ENCODE measurements around the gene DDX11.
"Not testable (repeated sequence)": the region's sequence is repeated elsewhere in the genome, so short reads cannot be mapped to it uniquely, and the experiment has no call there.

The DDX11 gene

GRCh38 chr12:31100503-31101208, 27.0 kb downstream of the DDX11 start:
- not testable (repeated sequence) for H3K27ac Mint-ChIP-seq; H3K27me3 Mint-ChIP-seq; H3K9me3 Mint-ChIP-seq; H3K4me3 Mint-ChIP-seq; H3K4me1 Mint-ChIP-seq (ENCODE audit: low read depth)
- peaks cover 32% of the 10 kb centered on the region for H3K36me3 Mint-ChIP-seq (ENCODE audit: low read depth)

- peaks cover 20% of the 10 kb centered on the region for H3K36me3 Mint-ChIP-seq (ENCODE audit: low read depth)
- H3K4me3 Mint-ChIP-seq; H3K4me1 Mint-ChIP-seq (ENCODE audit: low read depth); H3K9me3 Mint-ChIP-seq; H3K27me3 Mint-ChIP-seq; H3K27ac Mint-ChIP-seq: not testable (repeated sequence)
Measured at GRCh38 chr12:31102125-31102524, 28.5 kb downstream of the DDX11 start.

- H3K4me3 Mint-ChIP-seq; H3K27ac Mint-ChIP-seq; H3K4me1 Mint-ChIP-seq (ENCODE audit: low read depth); H3K27me3 Mint-ChIP-seq; H3K9me3 Mint-ChIP-seq: not testable (repeated sequence)
- peaks cover 20% of the 10 kb centered on the region for H3K36me3 Mint-ChIP-seq (ENCODE audit: low read depth)
Measured at GRCh38 chr12:31102596-31102995, 28.9 kb downstream of the DDX11 start.

GRCh38 chr12:31103561-31103975, 29.9 kb downstream of the DDX11 start:
- H3K36me3 Mint-ChIP-seq (ENCODE audit: low read depth): peaks cover 15% of the 10 kb centered on the region
- H3K27me3 Mint-ChIP-seq; H3K9me3 Mint-ChIP-seq; H3K27ac Mint-ChIP-seq; H3K4me3 Mint-ChIP-seq; H3K4me1 Mint-ChIP-seq (ENCODE audit: low read depth): not testable (repeated sequence)

GRCh38 chr12:31104220-31104619, 30.6 kb downstream of the DDX11 start:
- not testable (repeated sequence) for H3K27ac Mint-ChIP-seq; H3K4me3 Mint-ChIP-seq; H3K4me1 Mint-ChIP-seq (ENCODE audit: low read depth); H3K27me3 Mint-ChIP-seq; H3K9me3 Mint-ChIP-seq
- peaks cover 15% of the 10 kb centered on the region for H3K36me3 Mint-ChIP-seq (ENCODE audit: low read depth)

- H3K4me3 Mint-ChIP-seq; H3K27ac Mint-ChIP-seq; H3K27me3 Mint-ChIP-seq; H3K9me3 Mint-ChIP-seq; H3K4me1 Mint-ChIP-seq (ENCODE audit: low read depth): not testable (repeated sequence)
- peaks cover 13% of the 10 kb centered on the region for H3K36me3 Mint-ChIP-seq (ENCODE audit: low read depth)
Measured at GRCh38 chr12:31104773-31105172, 31.1 kb downstream of the DDX11 start.

- Mint-ChIP-seq H3K27ac (no peak overlapping the region), H3K4me1 (ENCODE audit: low read depth) (no peaks in the 10 kb centered on the region), H3K27me3 (peaks cover 3% of the 10 kb centered on the region), H3K36me3 (ENCODE audit: low read depth) (peaks cover 7% of the 10 kb centered on the region), H3K9me3 (no peaks in the 10 kb centered on the region), H3K4me3 (no peak overlapping the region)
Measured at GRCh38 chr12:31105668-31106067, 32.0 kb downstream of the DDX11 start.

GRCh38 chr12:31106101-31106803, 32.6 kb downstream of the DDX11 start:
- peaks cover 7% of the 10 kb centered on the region for H3K36me3 Mint-ChIP-seq (ENCODE audit: low read depth)
- no peak overlapping the region for H3K4me3 Mint-ChIP-seq
- no peaks in the 10 kb centered on the region for H3K4me1 Mint-ChIP-seq (ENCODE audit: low read depth)
- peaks cover 6% of the 10 kb centered on the region for H3K27me3 Mint-ChIP-seq
- H3K9me3 Mint-ChIP-seq: no peaks in the 10 kb centered on the region
- no peak overlapping the region for H3K27ac Mint-ChIP-seq

- H3K36me3 Mint-ChIP-seq (ENCODE audit: low read depth); H3K27ac Mint-ChIP-seq; H3K9me3 Mint-ChIP-seq; H3K4me3 Mint-ChIP-seq; H3K4me1 Mint-ChIP-seq (ENCODE audit: low read depth): not testable (repeated sequence)
- H3K27me3 Mint-ChIP-seq: peaks cover 11% of the 10 kb centered on the region
Measured at GRCh38 chr12:31109773-31110172, 36.1 kb downstream of the DDX11 start.

- H3K9me3 Mint-ChIP-seq; H3K36me3 Mint-ChIP-seq (ENCODE audit: low read depth); H3K27ac Mint-ChIP-seq; H3K4me3 Mint-ChIP-seq; H3K4me1 Mint-ChIP-seq (ENCODE audit: low read depth): not testable (repeated sequence)
- peaks cover 14% of the 10 kb centered on the region for H3K27me3 Mint-ChIP-seq
Measured at GRCh38 chr12:31110263-31110662, 36.6 kb downstream of the DDX11 start.

- not testable (repeated sequence) for H3K36me3 Mint-ChIP-seq (ENCODE audit: low read depth); H3K9me3 Mint-ChIP-seq; H3K27ac Mint-ChIP-seq; H3K4me3 Mint-ChIP-seq
- peaks cover 21% of the 10 kb centered on the region for H3K27me3 Mint-ChIP-seq
- H3K4me1 Mint-ChIP-seq (ENCODE audit: low read depth): peaks cover 11% of the 10 kb centered on the region
Measured at GRCh38 chr12:31115092-31115601, 41.5 kb downstream of the DDX11 start.

- not testable (repeated sequence) for H3K36me3 Mint-ChIP-seq (ENCODE audit: low read depth); H3K27ac Mint-ChIP-seq; H3K9me3 Mint-ChIP-seq
- Mint-ChIP-seq H3K4me1 (ENCODE audit: low read depth) (peaks cover 11% of the 10 kb centered on the region), H3K27me3 (peaks cover 15% of the 10 kb centered on the region), H3K4me3 (peak overlapping the region; percentile 70)
Measured at GRCh38 chr12:31116846-31117202, 43.2 kb downstream of the DDX11 start.

GRCh38 chr12:31117203-31118011, 43.7 kb downstream of the DDX11 start:
- H3K4me1 Mint-ChIP-seq (ENCODE audit: low read depth): peaks cover 11% of the 10 kb centered on the region
- H3K27me3 Mint-ChIP-seq: peaks cover 15% of the 10 kb centered on the region
- peak overlapping the region; percentile 70 for H3K4me3 Mint-ChIP-seq
- H3K9me3 Mint-ChIP-seq: no peaks in the 10 kb centered on the region
- H3K27ac Mint-ChIP-seq: no peak overlapping the region
- H3K36me3 Mint-ChIP-seq (ENCODE audit: low read depth): no peaks in the 10 kb centered on the region

- H3K36me3 Mint-ChIP-seq (ENCODE audit: low read depth): no peaks in the 10 kb centered on the region
- H3K27me3 Mint-ChIP-seq: peaks cover 16% of the 10 kb centered on the region
- H3K4me3 Mint-ChIP-seq: peak overlapping the region; percentile 53
- no peaks in the 10 kb centered on the region for H3K9me3 Mint-ChIP-seq
- peaks cover 11% of the 10 kb centered on the region for H3K4me1 Mint-ChIP-seq (ENCODE audit: low read depth)
- H3K27ac Mint-ChIP-seq: no peak overlapping the region
Measured at GRCh38 chr12:31118347-31119191, 44.9 kb downstream of the DDX11 start.
